HG03342 (cell line): ENCODE data around the gene TMEM150B.

ENCODE experiments used
- ATAC-seq: cut with Tn5 transposase; IDR thresholded peaks from one replicate; pipeline ENCODE4 v1.9.1; 2021; ENCODE audit warnings: mild to moderate bottlenecking, moderate library complexity; ENCODE audit not compliant: unreplicated experiment

The TMEM150B gene

GRCh38 chr19:55279770-55280643 lies 45.1 kb downstream of the TMEM150B start, which contains the start of gene HSPBP1:
Gene HSPBP1 (minus strand): TSS chr19:55280110. CDS start chr19:55279608, 502 bp downstream.
- ATAC-seq: peak; percentile 69

DNA sequence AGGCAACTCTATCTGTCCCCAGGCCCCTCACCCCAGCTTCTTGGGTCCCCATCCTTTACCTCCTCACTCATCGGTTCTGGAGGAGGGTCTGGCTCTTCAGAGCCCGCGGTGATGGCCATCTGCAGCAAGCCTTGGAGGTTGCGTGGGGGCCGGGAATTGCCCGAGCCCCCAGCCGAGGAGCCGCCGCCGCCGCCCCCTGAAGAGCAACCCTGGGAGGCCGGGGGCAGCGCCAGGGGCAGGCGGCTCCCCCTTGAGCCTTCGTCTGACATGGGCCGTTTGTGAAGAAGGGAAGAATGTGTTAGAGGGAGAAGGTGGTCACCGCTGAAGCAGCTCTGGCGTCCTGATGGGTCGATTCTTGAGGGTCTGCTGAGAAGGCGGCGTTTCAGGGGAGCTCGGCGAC lies 45.8 kb downstream of the TMEM150B start:
- ATAC-seq: no peak

DNA sequence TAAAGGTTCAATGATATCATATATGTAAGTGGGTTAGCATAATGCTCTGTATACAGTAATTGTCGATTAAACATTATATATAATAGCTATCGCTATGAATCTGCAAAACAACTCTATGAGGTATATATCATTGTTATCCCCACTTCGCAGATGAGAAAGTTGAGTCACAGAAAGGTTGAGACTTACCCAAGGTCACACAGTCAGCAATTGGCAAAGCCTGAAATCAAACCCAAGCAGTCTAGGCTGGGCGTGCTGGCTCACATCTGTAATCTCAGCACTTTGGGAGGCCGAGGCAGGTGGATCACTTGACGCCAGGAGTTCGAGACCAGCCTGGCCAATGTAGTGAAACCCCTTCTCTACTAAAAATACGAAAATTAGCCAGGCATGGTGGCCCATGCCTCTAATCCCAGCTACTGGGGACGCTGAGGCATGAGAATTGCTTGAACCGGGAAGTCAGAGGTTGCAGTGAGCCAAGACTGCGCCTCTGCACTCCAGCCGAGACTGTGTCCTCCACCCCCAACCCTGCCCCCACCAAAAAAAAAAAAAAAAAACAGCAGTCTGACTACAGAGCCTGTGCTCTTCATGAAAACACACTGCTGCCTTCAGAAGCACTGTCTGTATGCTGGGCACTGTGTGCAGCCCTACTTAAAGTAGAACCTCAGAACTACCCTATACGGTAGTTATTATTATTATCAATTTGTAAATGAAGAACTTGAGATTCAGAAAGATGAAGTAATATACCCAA lies 46.6 kb downstream of the TMEM150B start:
- no peak for ATAC-seq

DNA sequence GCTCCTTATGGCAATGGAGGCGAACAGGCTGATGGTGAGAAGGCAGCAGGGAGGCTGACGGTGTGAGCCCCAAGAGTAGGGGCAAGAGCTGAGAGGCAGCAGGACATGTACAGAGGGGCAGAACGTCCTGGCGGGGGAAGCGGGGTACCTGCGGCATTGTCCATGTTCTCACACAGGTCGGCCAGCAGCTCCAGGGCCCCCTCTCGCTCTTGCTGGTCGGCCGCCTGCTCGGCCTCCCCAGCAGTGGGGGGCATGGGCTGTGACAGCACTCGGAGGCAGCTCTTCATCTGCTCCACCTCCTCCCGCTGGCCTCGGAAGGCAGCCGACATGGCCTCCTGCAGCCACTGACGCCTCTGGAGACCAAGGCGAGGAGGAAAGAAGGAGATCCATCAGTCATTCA lies 47.6 kb downstream of the TMEM150B start:
- no peak for ATAC-seq

DNA sequence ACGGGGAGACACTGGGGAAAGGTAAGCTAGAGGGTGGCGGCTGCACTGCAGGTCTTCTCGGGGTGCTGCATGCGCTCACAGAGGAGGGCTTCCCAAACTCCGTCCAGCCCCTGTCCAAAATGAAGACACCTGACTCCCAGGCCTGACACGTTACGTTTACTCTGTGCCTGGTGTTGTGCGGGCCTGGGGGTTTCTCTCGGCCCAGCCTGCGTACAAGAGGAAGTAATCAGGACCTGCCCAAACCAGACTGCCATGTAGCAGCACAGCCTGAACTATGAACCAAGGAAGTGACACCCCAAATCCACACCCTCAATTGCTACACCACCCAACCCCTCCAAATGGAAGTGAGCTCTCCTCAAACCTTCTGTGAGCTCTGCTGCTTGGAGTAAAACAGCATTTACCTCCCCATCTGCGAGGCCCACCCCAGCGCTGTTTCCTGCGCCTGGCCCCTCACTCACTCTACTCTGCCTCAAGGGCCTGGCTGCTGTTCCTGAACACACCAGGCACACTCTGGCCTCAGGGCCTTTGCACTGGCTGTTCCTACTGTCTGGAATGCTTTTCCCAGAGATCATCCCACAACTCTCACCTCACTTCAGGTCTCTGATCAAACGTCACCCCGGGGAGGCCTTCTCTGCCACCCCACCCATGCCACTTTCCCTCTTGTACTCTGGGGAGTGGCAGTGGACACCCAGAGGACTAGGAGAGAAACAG lies 48.3 kb downstream of the TMEM150B start:
- no peak for ATAC-seq

GRCh38 chr19:55275851-55276719 lies 49.1 kb downstream of the TMEM150B start:
- ATAC-seq: peak; percentile 55

DNA sequence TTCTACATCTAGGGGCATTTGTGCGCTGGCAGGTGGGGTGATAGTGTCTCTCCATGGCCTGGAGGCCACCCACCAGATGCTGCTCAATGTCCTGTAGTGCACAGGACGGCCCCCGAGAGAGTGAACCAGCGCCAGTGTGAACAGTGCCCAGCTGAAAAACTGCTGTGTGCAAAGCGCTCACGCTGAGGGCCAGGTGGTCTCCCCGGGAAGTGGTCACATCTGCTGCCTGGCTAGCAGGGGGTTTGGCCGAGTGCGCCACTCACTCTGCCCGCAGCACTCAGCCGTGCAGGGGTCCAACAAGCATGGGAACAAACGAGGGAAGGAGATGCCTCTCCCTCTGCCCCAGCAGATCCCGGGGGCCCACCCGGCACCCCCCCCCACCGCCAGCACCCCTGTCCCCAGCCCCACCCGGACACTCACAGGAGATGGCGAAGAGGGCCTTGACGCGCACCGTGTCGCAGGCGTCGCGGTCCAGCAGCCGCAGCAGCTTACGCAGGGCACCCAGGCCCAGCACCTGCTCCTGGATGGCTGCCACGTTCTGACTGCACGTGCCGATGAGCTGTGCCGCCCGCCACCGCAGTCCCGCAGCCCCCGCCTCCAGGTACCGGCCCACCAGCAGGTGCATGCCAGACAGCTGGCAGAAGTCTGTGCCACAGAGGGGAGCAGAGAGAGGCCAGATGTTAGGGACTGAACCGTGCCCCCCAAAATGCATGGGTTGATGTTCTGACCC lies 51.0 kb downstream of the TMEM150B start:
- ATAC-seq: no peak

- ATAC-seq: no peak
These were observed 53.0 kb downstream of the TMEM150B start for GRCh38 chr19:55272142-55272541.

GRCh38 chr19:55270172-55270942 lies 54.8 kb downstream of the TMEM150B start:
- ATAC-seq: no peak

- no peak for ATAC-seq
These were observed 55.8 kb downstream of the TMEM150B start for GRCh38 chr19:55269299-55269698.

DNA sequence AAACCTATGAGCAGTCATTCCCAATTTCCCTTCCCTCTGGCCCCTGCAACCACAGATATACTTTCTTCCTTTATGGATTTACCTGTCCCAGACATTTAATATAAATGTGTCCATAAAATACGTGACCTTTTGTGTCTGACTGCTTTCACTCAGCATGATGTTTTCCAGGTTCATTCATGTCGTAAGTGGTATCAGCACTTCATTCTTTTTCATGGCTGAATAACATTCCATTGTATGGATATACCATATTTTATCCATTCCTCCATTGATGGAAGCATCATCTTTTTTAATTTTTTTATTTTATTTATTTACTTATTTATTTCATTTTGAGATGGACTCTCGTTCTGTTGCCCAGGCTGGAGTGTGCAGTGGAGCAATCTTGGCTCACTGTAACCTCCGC lies 58.3 kb downstream of the TMEM150B start:
- ATAC-seq: no peak

- ATAC-seq: no peak
These were observed 58.7 kb downstream of the TMEM150B start for GRCh38 chr19:55266404-55266803.

GRCh38 chr19:55265723-55266386 lies 59.3 kb downstream of the TMEM150B start:
- no peak for ATAC-seq

DNA sequence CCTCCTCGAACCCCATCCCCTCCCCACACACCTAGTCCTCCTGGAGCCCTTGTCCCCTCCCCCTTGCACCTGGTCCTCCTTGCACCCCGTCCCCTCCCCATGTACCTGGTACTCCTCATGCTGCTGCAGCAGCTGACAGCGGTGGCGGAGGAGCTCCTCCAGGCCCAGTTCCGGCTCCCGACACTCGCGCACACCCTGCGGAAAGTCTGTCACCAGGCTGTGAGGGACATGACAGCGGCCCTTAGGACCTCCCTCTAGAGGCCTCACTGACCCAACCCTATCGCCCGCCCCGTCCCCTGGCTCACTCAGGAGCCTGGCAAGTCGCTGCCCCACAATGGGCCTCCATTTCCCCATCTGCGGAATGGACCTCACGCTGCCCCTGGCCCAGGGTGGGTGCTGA lies 60.0 kb downstream of the TMEM150B start:
- ATAC-seq: no peak

- ATAC-seq: no peak
These were observed 60.6 kb downstream of the TMEM150B start for GRCh38 chr19:55264531-55264930.
